ENCODE data around the gene MMP24. TPM values are rescaled to one million over a fixed set of nuclear protein-coding genes. Genes with fewer than 3 reads are reported as not detected.

The MMP24 gene
- total RNA-seq, 4 donors from 2014 or later = 0.16 to 7.2 (median 5.6) TPM

- no peak for DNase-seq (ENCODE audit: low spot score)
- TF ChIP-seq CTCF (IDR thresholded peaks at IDR 0.05) = no peak
- no peak for ATAC-seq (ENCODE audit: low FRiP score)
Measured at GRCh38 chr20:35225319-35226125, 968 bp upstream of the MMP24 start.

- TF ChIP-seq CTCF (IDR thresholded peaks at IDR 0.05) = no peak
- peak; percentile 85 for ATAC-seq (ENCODE audit: low FRiP score)
- no peak for DNase-seq (ENCODE audit: low spot score)
Measured at GRCh38 chr20:35226884-35227681, 593 bp downstream of the MMP24 start.

- no peak for ATAC-seq (ENCODE audit: low FRiP score)
- TF ChIP-seq CTCF (IDR thresholded peaks at IDR 0.05) = no peak
Measured at GRCh38 chr20:35232575-35232974, 6.1 kb downstream of the MMP24 start.

GRCh38 chr20:35235881-35236280, 9.4 kb downstream of the MMP24 start:
- no peak for DNase-seq (ENCODE audit: low spot score)
- ATAC-seq (ENCODE audit: low FRiP score) = no peak
- no peak for TF ChIP-seq CTCF (IDR thresholded peaks at IDR 0.05)

More at GRCh38 chr20:35232575-35232974, 6.1 kb downstream of the MMP24 start:
- DNase-seq (ENCODE audit: low spot score) = no peak

GRCh38 chr20:35237486-35237885, 11.0 kb downstream of the MMP24 start:
- DNase-seq (ENCODE audit: low spot score) = no peak
- ATAC-seq (ENCODE audit: low FRiP score) = no peak
- no peak for TF ChIP-seq CTCF (IDR thresholded peaks at IDR 0.05)

GRCh38 chr20:35238170-35238569, 11.7 kb downstream of the MMP24 start:
- no peak for TF ChIP-seq CTCF (IDR thresholded peaks at IDR 0.05)
- DNase-seq (ENCODE audit: low spot score) = no peak

More at GRCh38 chr20:35238170-35238569, 11.7 kb downstream of the MMP24 start:
- ATAC-seq (ENCODE audit: low FRiP score) = no peak
